GM23338 (cell line): ENCODE measurements around the gene APBA2.

Experiments
- CREB1 ChIP-seq: fragments of 250-450 bp; sonication (Bioruptor Pico); IDR thresholded peaks from 2 replicates; pipeline ENCODE4 v1.5.0; 2020; ENCODE audit warnings: low read depth, mild to moderate bottlenecking, moderate library complexity
- CTCF ChIP-seq, 2 experiments: fragments of 200-600 bp in 1 of 2; sonication (generic) in 1 of 2; conservative IDR thresholded peaks; 2 replicates each; pipeline versions ENCODE4 v1.5.1 to v1.6.1; 2016 to 2017; ENCODE audit warnings: antibody characterized with exemption in 2 of 2, low read depth in 2 of 2, mild to moderate bottlenecking in 2 of 2, moderate library complexity in 1 of 2
- ETS1 ChIP-seq: IDR thresholded peaks from 2 replicates; pipeline ENCODE4 v1.6.1; 2016; ENCODE audit warnings: antibody characterized with exemption
- EZH2 ChIP-seq: fragments of 200-600 bp; sonication (generic); IDR thresholded peaks from one replicate; pipeline ENCODE4 v1.8.0; 2017; ENCODE audit warnings: antibody characterized with exemption, mild to moderate bottlenecking, low read depth; ENCODE audit not compliant: unreplicated experiment
- EZH2phosphoT487 ChIP-seq: fragments of 200-600 bp; sonication (generic); IDR thresholded peaks from one replicate; pipeline ENCODE4 v1.8.1; 2018; ENCODE audit warnings: antibody characterized with exemption; ENCODE audit not compliant: unreplicated experiment
- JUNB ChIP-seq: IDR thresholded peaks from one replicate; pipeline ENCODE4 v1.6.1; 2016; ENCODE audit warnings: antibody characterized with exemption; ENCODE audit not compliant: unreplicated experiment
- NANOG ChIP-seq: IDR thresholded peaks from 2 replicates; pipeline ENCODE4 v1.6.1; 2016; ENCODE audit warnings: antibody characterized with exemption, borderline replicate concordance
- POLR2AphosphoS5 ChIP-seq: IDR thresholded peaks from 2 replicates; pipeline ENCODE4 v1.6.1; 2016; ENCODE audit warnings: antibody characterized with exemption, low read depth
- REST ChIP-seq: IDR thresholded peaks from one replicate; pipeline ENCODE4 v1.6.1; 2018; ENCODE audit warnings: antibody characterized with exemption; ENCODE audit not compliant: unreplicated experiment
- STAT1 ChIP-seq: IDR thresholded peaks from one replicate; pipeline ENCODE4 v1.6.1; 2016; ENCODE audit warnings: antibody characterized with exemption; ENCODE audit not compliant: unreplicated experiment
- ZNF114 ChIP-seq: fragments of 250-450 bp; sonication (Bioruptor Pico); IDR thresholded peaks from 2 replicates; pipeline ENCODE4 v1.5.0; 2020; ENCODE audit warnings: mild to moderate bottlenecking, moderate library complexity
- ZNF462 ChIP-seq: fragments of 250-450 bp; sonication (Bioruptor Pico); IDR thresholded peaks from 2 replicates; pipeline ENCODE4 v1.5.0; 2020; ENCODE audit warnings: mild to moderate bottlenecking, moderate library complexity

GRCh38 chr15:28985316-28985645 is 99.5 kb downstream of the APBA2 start:
- TF ChIP-seq EZH2 = no peak
- TF ChIP-seq CTCF (conservative IDR thresholded peaks at IDR 0.05; ENCODE audit: low read depth in 2 of 2) = no peak
- no peak for TF ChIP-seq REST
- TF ChIP-seq POLR2AphosphoS5 = no peak
- TF ChIP-seq ZNF114 (CRISPR knock-in tag) = no peak
- no peak for TF ChIP-seq EZH2phosphoT487
- TF ChIP-seq NANOG = no peak
- no peak for TF ChIP-seq CREB1 (CRISPR knock-in tag)
- no peak for TF ChIP-seq JUNB
- TF ChIP-seq ETS1 = no peak
- no peak for TF ChIP-seq STAT1
- TF ChIP-seq ZNF462 (CRISPR knock-in tag) = no peak
